Heart right ventricle (tissue), 16 donors: ENCODE results near the gene CYTH4. TPM values are rescaled to one million over a fixed set of nuclear protein-coding genes. Genes with fewer than 3 reads are reported as not detected.

Source experiments
- ATAC-seq, 8 donors: fragments of 200-7000 bp; cut with Tn5 transposase; one replicate each; pipeline ENCODE4 v1.9.1; 2020; ENCODE audit warnings: mild to moderate bottlenecking in 8 of 8, moderate library complexity in 8 of 8, moderate number of reproducible peaks in 1 of 8
- DNase-seq, 2 donors: peaks; one replicate each; pipeline ENCODE4 v3.0.0-alpha.2; 2020
- H3K27ac ChIP-seq, 10 donors: fragments of 200-600 bp; sonication (generic) in 2 of 10; one replicate each; pipeline versions ENCODE4 v1.5.0 to v1.8.0; 2020 to 2022; ENCODE audit warnings: mild to moderate bottlenecking in 3 of 10
- H3K27me3 ChIP-seq, 7 donors: fragments of 200-600 bp; one replicate each; pipeline ENCODE4 v1.8.0; 2021 to 2022; ENCODE audit warnings: mild to moderate bottlenecking in 2 of 7
- H3K36me3 ChIP-seq, 9 donors: fragments of 200-600 bp; sonication (generic) in 1 of 9; one replicate each; pipeline versions ENCODE4 v1.5.0 to v1.8.0; 2020 to 2022; ENCODE audit warnings: mild to moderate bottlenecking in 2 of 9
- H3K4me1 ChIP-seq, 9 donors: fragments of 200-600 bp; sonication (generic) in 1 of 9; one replicate each; pipeline versions ENCODE4 v1.5.0 to v1.8.0; 2020 to 2022; ENCODE audit warnings: mild to moderate bottlenecking in 4 of 9
- H3K4me3 ChIP-seq, 10 donors: fragments of 200-600 bp; sonication (generic) in 2 of 10; one replicate each; pipeline versions ENCODE4 v1.5.0 to v1.8.0; 2020 to 2022; ENCODE audit warnings: mild to moderate bottlenecking in 7 of 10, moderate library complexity in 2 of 10
- H3K9me3 ChIP-seq, 11 donors: fragments of 200-600 bp in 10 of 11; sonication (generic) in 2 of 11; one replicate each; pipeline versions ENCODE4 v1.5.0 to v1.8.0; 2013 to 2022; ENCODE audit warnings: mild to moderate bottlenecking in 2 of 11, control low read depth in 1 of 11, moderate library complexity in 1 of 11
- WGBS, 2 donors: extraction: QIAGEN DNeasy Blood & Tissue Kit; methylation state at CpG; one replicate each; pipeline ENCODE4 v1.1.7; 2013; ENCODE audit warnings: inconsistent platforms in 1 of 2; 5-methylcytosine and 5-hydroxymethylcytosine counted together
- intact Hi-C, 10 donors: fragments of 100-400 bp; cut with DNase I; formaldehyde crosslinking; loops; one replicate each; pipeline versions ENCODE4 v1.11.1 to v1.14.2; 2022
- polyA plus RNA-seq, 2 donors: library from polyadenylated mRNA; stranded (reverse); fragments of 200-250 nt; gene quantifications; one replicate each; pipeline ENCODE4 v1.2.3, GENCODE V29; 2013
- total RNA-seq, 10 donors: library from RNA; stranded (reverse); fragmentation: NEBNext Ultra II Directional in 3 of 10; extraction: Animal tissue kit (Norgen Biotek cat#: 25700) in 3 of 10; gene quantifications; one replicate each; pipeline versions ENCODE4 v1.2.1 to v1.2.4, GENCODE V29; 2021 to 2023
- TF ChIP-seq, protein P1 (sequence below), 9 donors: fragments of 200-600 bp; sonication (generic) in 2 of 9; IDR thresholded peaks; one replicate each; pipeline versions ENCODE4 v1.5.0 to v1.8.0; 2021 to 2022; ENCODE audit warnings: antibody characterized with exemption in 9 of 9, mild to moderate bottlenecking in 5 of 9, moderate library complexity in 1 of 9
- donor health status: Arrhythmogenic right ventricular cardiomyopathy.
- donor health status: ischemic (EF 13 %, LVEDD 7.1; RV severe dilation, severe dysfunction).
- donor health status: healthy with polysubstance abuse.
- donor health status: DM: no; HTN: yes; CAD: no.
- donor health status: DM: no; HTN: no; CAD: no.
- donor health status: ischemic (EF 25% LVEDD 6.9; RV normal size, moderate dysfunction).
- donor health status: ischemic (EF 25% LVEDD 5.7; RV mildly dilated, moderate dysfunction).
- donor health status: healthy.
- donor health status: DM: yes; HTN: yes; CAD: no.
- donor health status: Ischemic cardiomyopathy.
- donor health status: ischemic (EF 35%, LVEDD 5.7; RV mildly dilated, moderate dysfunction).
- donor health status: nonischemic (EF 11% LVEDD 7.7; RV severe dilation, severe dysfunction).
- donor health status: DM: yes; HTN: yes; CAD: no.
- donor health status: PGD.
- donor health status: ischemic (EF 29% LVEDD 5.4; RV normal size, mild dysfunction).
- donor health status: nonischemic (EF 23%, LVEDD 6.1; RV moderate dilation, normal function).

Gene CYTH4
- total and polyA plus RNA-seq, 12 donors, result 1.8 to 29.3 (median 4.3) TPM

DNA sequence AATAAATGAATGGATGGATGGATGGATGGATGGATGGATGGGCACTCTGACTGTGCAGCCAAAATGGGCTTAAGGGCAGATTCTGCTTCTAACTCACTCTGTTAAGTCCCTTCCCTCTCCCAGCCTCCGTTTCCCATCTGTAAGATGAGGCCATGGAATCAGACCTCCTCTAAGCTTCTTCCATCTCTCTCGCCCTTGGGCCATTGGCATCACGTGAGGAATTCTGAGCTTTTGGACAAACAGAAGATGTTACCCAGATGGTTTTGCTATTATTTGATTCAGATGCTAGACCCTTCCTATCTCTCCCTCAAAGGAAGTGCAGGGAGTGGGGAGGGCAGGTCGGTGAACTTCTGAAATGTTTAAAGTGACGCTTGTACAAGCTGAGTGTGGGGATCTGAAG lies 4.0 kb upstream of the CYTH4 start:
- H3K4me3 ChIP-seq, result no peak overlapping the region
- no peaks in the 10 kb centered on the region for H3K9me3 ChIP-seq
- TF ChIP-seq, protein P1, sequence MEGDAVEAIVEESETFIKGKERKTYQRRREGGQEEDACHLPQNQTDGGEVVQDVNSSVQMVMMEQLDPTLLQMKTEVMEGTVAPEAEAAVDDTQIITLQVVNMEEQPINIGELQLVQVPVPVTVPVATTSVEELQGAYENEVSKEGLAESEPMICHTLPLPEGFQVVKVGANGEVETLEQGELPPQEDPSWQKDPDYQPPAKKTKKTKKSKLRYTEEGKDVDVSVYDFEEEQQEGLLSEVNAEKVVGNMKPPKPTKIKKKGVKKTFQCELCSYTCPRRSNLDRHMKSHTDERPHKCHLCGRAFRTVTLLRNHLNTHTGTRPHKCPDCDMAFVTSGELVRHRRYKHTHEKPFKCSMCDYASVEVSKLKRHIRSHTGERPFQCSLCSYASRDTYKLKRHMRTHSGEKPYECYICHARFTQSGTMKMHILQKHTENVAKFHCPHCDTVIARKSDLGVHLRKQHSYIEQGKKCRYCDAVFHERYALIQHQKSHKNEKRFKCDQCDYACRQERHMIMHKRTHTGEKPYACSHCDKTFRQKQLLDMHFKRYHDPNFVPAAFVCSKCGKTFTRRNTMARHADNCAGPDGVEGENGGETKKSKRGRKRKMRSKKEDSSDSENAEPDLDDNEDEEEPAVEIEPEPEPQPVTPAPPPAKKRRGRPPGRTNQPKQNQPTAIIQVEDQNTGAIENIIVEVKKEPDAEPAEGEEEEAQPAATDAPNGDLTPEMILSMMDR (IDR thresholded peaks at IDR 0.05), result no peak
- H3K27me3 ChIP-seq, result peaks cover 0 to 81% (median 52%) of the 10 kb centered on the region in 7 donors
- peaks cover 0 to 49% (median 0%) of the 10 kb centered on the region in 9 donors for H3K4me1 ChIP-seq
- no peak overlapping the region for H3K27ac ChIP-seq
- no peaks in the 10 kb centered on the region for H3K36me3 ChIP-seq
- ATAC-seq (no peak), DNase-seq (no peak)
- WGBS, 2 donors, result 48 to 50% methylated on average over 5 of the region's 5 CpGs
- intact Hi-C loops, result no loop called here

DNA sequence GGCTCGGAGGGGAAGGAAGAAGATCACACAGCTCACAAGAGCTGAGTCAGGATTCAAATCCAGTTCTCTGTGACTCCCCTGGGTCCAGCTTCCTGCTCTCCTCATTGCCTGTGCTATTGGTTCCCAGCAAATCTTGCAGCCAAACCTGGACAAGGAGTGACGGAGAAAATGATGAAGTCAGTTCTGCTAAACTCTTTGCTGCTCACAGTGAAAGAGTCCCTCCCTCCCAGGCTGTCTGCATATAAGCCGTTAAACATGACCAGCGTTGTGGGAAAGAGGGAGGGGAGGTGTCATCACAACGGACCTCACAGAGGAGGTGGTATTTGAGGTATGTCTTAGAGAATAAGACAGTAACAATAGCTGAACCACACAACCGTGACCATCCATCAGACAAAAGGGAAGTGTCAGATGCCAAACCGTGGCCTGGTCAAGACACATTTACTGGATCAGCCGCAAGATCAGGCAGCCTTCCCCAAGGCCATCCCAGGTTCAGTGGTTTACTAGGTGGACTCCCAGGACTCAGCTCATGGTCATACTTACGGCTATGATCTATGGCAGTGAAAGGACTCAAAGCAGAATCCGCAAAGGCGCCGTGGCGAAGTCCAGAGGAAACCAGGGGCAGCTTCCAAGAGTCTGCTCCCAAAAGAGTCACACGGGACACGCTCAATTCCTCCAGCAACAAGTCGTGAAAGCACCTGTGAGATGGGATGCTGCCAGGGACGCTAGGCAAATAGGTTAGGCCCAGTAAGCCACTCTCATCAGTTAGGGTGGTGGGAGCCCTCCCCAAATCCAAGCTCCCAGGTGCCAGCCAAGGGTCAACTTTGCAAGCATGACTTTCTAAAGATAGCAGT lies 2.8 kb upstream of the CYTH4 start:
- 72 to 73% methylated on average over 17 of the region's 17 CpGs for WGBS, 2 donors
- DNase-seq (no peak), ATAC-seq (no peak)
- Histone ChIP-seq H3K27me3 (peaks cover 0 to 83% (median 57%) of the 10 kb centered on the region in 7 donors), H3K4me3 (no peak overlapping the region), H3K27ac (peak overlapping the region in 1 of 10 donors; percentile 66), H3K9me3 (no peaks in the 10 kb centered on the region), H3K36me3 (no peaks in the 10 kb centered on the region), H3K4me1 (peaks cover 0 to 36% (median 2%) of the 10 kb centered on the region in 9 donors)
- intact Hi-C loops, result no loop called here
- TF ChIP-seq, protein P1 (IDR thresholded peaks at IDR 0.05), result no peak

DNA sequence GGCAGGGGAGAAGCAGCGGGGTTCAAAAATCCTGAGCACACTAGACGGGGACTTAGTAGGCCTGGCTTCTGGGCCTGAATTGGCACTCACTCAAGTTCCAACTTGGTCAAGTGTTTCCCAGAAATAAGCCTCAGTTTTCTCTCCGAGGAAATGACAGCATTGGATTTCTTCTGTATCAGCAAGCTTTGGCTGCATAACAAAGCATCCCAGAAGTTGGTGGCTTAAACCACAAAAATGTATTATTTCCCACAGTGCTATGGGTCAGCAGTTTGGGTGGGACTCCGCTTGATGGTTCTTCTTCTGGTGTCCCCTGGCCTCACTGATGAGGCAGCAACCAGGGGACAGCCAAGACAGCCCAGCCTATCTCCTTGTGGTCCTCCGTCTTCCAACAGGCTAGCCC lies 1.6 kb upstream of the CYTH4 start:
- ATAC-seq (no peak), DNase-seq (no peak)
- Histone ChIP-seq H3K27ac (peak overlapping the region in 1 of 10 donors; percentile 96), H3K9me3 (no peaks in the 10 kb centered on the region), H3K36me3 (peaks cover 0 to 4% (median 0%) of the 10 kb centered on the region in 9 donors), H3K27me3 (peaks cover 0 to 78% (median 55%) of the 10 kb centered on the region in 7 donors), H3K4me1 (peaks cover 0 to 29% (median 4%) of the 10 kb centered on the region in 9 donors), H3K4me3 (no peak overlapping the region)
- WGBS, 2 donors, result 92 to 95% methylated on average over 5 of the region's 5 CpGs
- intact Hi-C loops, result no loop called here
- TF ChIP-seq, protein P1 (IDR thresholded peaks at IDR 0.05), result no peak

DNA sequence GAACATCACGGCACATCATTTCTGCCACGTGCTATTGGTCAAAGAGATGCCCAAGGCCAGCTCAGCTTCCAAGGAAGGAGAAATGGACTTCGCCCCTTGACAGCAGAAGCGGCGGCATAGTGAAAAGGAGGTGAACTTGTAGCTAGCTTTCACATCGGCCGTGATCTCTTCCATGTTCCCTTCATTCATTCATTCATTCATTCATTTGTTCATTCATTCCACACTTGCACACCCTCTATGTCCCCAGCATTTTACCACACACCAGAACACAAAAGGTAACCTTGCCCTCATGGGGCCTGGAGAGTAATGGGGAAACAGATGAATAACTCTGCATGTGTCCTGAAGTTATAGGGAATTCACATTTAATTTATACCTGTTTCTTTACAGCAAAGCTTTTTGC lies 1.1 kb upstream of the CYTH4 start:
- TF ChIP-seq, protein P1 (IDR thresholded peaks at IDR 0.05), result no peak
- H3K9me3 ChIP-seq, result no peaks in the 10 kb centered on the region
- no peak overlapping the region for H3K4me3 ChIP-seq
- ATAC-seq (no peak), DNase-seq (no peak)
- intact Hi-C loops, result no loop called here
- WGBS, 2 donors, result 82 to 85% methylated on average over 7 of the region's 7 CpGs
- H3K27ac ChIP-seq, result peak overlapping the region in 1 of 10 donors; percentile 96
- peaks cover 0 to 78% (median 55%) of the 10 kb centered on the region in 7 donors for H3K27me3 ChIP-seq
- peaks cover 0 to 8% (median 0%) of the 10 kb centered on the region in 9 donors for H3K36me3 ChIP-seq
- H3K4me1 ChIP-seq, result peaks cover 0 to 33% (median 4%) of the 10 kb centered on the region in 9 donors
